ENCODE data around the gene SORBS1.

Gene SORBS1

DNA sequence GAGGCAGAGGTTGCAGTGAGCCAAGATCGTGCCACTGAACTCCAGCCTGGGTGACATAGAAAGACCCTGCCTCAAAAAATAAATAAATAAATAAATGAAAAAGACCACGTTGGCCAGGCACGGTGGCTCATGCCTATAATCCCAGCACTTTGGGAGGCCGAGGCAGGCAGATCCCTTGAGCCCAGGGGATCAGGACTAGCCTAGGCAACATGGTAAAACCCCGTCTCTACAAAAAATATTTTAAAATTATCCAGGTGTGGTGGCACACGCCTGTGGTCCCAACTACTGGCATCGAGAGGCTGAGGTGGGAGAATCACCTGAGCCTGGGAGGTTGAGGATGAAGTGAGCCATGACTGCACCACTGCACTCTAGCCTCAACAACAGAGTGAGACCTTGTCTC is 153.6 kb downstream of the SORBS1 start:
- H3K27ac ChIP-seq: peak overlapping the region; percentile 49
- TF ChIP-seq, protein P1, sequence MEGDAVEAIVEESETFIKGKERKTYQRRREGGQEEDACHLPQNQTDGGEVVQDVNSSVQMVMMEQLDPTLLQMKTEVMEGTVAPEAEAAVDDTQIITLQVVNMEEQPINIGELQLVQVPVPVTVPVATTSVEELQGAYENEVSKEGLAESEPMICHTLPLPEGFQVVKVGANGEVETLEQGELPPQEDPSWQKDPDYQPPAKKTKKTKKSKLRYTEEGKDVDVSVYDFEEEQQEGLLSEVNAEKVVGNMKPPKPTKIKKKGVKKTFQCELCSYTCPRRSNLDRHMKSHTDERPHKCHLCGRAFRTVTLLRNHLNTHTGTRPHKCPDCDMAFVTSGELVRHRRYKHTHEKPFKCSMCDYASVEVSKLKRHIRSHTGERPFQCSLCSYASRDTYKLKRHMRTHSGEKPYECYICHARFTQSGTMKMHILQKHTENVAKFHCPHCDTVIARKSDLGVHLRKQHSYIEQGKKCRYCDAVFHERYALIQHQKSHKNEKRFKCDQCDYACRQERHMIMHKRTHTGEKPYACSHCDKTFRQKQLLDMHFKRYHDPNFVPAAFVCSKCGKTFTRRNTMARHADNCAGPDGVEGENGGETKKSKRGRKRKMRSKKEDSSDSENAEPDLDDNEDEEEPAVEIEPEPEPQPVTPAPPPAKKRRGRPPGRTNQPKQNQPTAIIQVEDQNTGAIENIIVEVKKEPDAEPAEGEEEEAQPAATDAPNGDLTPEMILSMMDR (conservative IDR thresholded peaks at IDR 0.05): no peak

DNA sequence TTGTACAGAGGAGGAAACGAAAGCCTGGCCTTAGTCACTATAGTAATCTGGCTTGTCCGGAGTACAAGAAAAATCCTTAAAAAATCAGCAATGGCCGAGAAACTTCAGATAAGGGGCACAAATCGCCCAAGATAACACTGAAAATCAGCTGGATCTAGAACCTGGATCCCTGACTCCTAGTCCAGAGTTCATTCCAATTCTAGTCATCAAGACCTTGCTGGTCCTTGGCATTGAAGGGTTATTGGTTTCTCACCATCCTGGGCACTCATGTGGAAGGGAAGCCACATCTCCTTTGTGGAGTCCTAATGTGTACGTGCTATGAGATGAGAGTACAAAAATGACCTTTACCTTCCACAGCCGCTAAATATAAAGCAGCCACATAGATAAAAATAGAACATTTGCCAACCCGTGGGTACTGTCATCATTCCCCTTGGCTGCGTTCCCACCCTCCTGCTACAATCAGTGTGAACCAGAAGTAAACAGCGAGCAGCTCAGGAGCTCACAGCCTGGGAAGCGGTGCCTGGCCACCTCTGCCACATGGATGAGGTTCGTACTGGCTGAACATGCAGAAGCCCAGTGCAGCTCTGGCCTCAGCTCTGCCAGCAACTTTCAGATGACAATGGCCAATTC is 154.4 kb downstream of the SORBS1 start:
- TF ChIP-seq, protein P1 (conservative IDR thresholded peaks at IDR 0.05): no peak
- peak overlapping the region; percentile 49 for H3K27ac ChIP-seq

GRCh38 chr10:95405655-95406054 is 155.5 kb downstream of the SORBS1 start:
- TF ChIP-seq, protein P1 (conservative IDR thresholded peaks at IDR 0.05): no peak
- H3K27ac ChIP-seq: peak overlapping the region; percentile 49; the same call in 1 of the 2 replicates

GRCh38 chr10:95404864-95405263 is 156.3 kb downstream of the SORBS1 start:
- TF ChIP-seq, protein P1 (conservative IDR thresholded peaks at IDR 0.05): no peak
- no peak overlapping the region for H3K27ac ChIP-seq

GRCh38 chr10:95404462-95404858 is 156.7 kb downstream of the SORBS1 start:
- TF ChIP-seq, protein P1 (conservative IDR thresholded peaks at IDR 0.05): no peak
- H3K27ac ChIP-seq: no peak overlapping the region

DNA sequence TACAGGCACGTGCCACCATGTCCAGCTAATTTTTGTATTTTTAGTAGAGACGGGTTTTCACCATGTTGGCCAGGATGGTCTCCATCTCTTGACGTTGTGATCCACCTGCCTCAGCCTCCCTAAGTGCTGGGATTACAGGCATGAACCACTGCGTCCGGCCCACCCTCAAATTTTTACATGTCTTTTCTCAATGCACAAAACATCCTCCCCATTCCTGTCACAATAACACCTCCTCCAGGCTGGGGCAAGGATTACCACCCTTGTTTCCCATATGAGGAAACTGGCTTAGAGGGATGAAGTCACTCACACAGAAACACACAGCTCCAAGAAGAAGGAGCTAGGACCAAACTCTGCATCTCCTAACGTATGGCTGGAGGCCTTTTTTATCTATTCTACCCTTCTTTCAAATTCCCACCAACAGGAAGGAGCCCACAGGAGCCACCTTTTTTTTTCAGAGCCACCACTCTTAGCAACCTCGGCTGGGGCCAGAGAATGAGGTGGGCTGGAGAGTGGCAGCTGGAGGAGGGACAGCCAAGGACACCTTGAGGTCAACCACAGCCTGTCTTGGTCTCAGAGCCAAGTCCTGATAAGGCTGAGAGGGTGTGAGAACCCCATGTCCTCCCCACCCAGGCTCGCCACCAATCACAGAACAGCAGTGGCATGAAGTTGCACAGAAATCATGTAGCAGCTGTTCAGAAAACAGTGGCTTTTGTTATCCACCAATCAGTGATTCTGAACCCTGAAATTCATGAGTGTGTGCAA is 157.3 kb downstream of the SORBS1 start:
- H3K27ac ChIP-seq: no peak overlapping the region
- TF ChIP-seq, protein P1 (conservative IDR thresholded peaks at IDR 0.05): no peak

GRCh38 chr10:95401704-95402469 is 159.3 kb downstream of the SORBS1 start:
- no peak overlapping the region for H3K27ac ChIP-seq

More at GRCh38 chr10:95401704-95402469, 159.3 kb downstream of the SORBS1 start:
- TF ChIP-seq, protein P1 (conservative IDR thresholded peaks at IDR 0.05): no peak
